ENCODE results near the gene ARMC2. TPM values are rescaled to one million over a fixed set of nuclear protein-coding genes. Genes with fewer than 3 reads are reported as not detected.

Gene ARMC2
- total RNA-seq, 1 donor from 2014 or later: 14.0 TPM

DNA sequence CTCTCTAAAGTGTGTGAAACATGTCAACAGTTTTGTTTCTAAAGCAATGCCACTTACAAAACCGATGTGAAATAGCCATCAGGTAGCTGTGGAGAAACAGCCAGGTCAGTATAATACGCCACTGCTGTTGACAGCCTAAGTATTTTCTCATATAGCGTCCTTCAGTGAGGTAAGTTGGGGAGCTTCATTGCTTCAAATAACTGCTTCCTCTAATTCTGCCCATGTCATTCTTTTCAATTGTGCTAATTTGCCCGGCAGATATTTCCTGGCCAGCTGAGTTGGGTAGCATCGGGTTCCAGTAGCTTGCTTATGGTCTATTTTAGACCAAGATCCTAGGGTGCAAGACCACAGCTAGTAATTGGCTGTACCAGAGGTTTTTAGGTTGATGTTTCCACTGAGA is 2.1 kb upstream of the ARMC2 start:
- no peak for DNase-seq
- Histone ChIP-seq H3K4me1 (peaks cover 35% of the 10 kb centered on the region), H3K9me3 (replicated peaks) (no peaks in the 10 kb centered on the region), H3K4me3 (no peak overlapping the region), H3K36me3 (no peaks in the 10 kb centered on the region), H3K27me3 (ENCODE audit: low read depth) (no peaks in the 10 kb centered on the region), H3K27ac (replicated peaks) (no peak overlapping the region)
- TF ChIP-seq, protein P1, sequence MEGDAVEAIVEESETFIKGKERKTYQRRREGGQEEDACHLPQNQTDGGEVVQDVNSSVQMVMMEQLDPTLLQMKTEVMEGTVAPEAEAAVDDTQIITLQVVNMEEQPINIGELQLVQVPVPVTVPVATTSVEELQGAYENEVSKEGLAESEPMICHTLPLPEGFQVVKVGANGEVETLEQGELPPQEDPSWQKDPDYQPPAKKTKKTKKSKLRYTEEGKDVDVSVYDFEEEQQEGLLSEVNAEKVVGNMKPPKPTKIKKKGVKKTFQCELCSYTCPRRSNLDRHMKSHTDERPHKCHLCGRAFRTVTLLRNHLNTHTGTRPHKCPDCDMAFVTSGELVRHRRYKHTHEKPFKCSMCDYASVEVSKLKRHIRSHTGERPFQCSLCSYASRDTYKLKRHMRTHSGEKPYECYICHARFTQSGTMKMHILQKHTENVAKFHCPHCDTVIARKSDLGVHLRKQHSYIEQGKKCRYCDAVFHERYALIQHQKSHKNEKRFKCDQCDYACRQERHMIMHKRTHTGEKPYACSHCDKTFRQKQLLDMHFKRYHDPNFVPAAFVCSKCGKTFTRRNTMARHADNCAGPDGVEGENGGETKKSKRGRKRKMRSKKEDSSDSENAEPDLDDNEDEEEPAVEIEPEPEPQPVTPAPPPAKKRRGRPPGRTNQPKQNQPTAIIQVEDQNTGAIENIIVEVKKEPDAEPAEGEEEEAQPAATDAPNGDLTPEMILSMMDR (IDR thresholded peaks at IDR 0.05; ENCODE audit: borderline replicate concordance): no peak
- intact Hi-C loops (cut with micrococcal nuclease): no loop called here

DNA sequence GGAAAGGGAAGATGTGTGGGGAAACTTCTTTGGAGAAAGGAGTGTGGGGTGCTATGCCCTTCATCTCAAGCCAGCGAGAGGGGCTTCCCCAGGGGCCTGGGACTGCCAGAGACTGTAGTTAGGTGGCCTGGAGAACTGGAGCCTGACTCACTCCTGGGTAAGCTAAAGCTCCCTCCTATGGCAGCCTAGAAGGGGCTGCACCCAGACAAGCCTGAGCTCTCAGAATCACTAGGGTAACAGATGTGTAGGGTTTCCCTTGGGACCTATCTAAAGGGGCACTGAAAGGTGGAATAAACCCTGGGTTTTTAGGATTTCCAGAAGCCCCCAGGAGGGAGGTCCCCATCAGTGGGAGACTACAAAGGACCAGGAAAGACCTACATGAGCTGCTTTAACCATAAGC is 1.6 kb upstream of the ARMC2 start:
- H3K36me3 ChIP-seq: no peaks in the 10 kb centered on the region
- DNase-seq: no peak
- H3K9me3 ChIP-seq (replicated peaks): no peaks in the 10 kb centered on the region
- no peak overlapping the region for H3K4me3 ChIP-seq
- no peak overlapping the region for H3K27ac ChIP-seq (replicated peaks)
- intact Hi-C loops (cut with micrococcal nuclease): no loop called here
- peaks cover 39% of the 10 kb centered on the region for H3K4me1 ChIP-seq
- TF ChIP-seq, protein P1 (IDR thresholded peaks at IDR 0.05; ENCODE audit: borderline replicate concordance): no peak
- H3K27me3 ChIP-seq (ENCODE audit: low read depth): no peaks in the 10 kb centered on the region

DNA sequence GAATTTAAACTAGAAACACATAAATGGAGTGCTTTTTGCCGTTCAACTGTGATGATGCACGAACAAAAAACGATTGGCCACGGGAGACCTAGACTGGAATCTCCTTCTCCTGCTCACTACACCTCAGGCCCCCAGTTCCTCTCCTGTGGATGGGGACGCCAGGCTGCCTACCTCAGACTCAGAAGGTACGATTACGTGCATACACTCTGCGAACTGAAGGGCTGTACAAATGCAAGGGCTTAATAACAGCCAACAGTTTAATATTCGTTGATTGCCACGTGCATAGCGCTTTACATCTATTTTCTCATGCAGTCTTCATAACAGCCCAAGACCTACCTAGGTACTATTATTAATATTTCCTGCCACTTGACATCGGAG is 495 bp upstream of the ARMC2 start:
- Histone ChIP-seq H3K27ac (replicated peaks) (peak overlapping the region; percentile 93), H3K9me3 (replicated peaks) (no peaks in the 10 kb centered on the region), H3K36me3 (no peaks in the 10 kb centered on the region), H3K27me3 (ENCODE audit: low read depth) (no peaks in the 10 kb centered on the region), H3K4me3 (peak overlapping the region; percentile 84), H3K4me1 (peaks cover 39% of the 10 kb centered on the region)
- intact Hi-C loops (cut with micrococcal nuclease): no loop called here
- TF ChIP-seq, protein P1 (IDR thresholded peaks at IDR 0.05; ENCODE audit: borderline replicate concordance): no peak
- DNase-seq: no peak

DNA sequence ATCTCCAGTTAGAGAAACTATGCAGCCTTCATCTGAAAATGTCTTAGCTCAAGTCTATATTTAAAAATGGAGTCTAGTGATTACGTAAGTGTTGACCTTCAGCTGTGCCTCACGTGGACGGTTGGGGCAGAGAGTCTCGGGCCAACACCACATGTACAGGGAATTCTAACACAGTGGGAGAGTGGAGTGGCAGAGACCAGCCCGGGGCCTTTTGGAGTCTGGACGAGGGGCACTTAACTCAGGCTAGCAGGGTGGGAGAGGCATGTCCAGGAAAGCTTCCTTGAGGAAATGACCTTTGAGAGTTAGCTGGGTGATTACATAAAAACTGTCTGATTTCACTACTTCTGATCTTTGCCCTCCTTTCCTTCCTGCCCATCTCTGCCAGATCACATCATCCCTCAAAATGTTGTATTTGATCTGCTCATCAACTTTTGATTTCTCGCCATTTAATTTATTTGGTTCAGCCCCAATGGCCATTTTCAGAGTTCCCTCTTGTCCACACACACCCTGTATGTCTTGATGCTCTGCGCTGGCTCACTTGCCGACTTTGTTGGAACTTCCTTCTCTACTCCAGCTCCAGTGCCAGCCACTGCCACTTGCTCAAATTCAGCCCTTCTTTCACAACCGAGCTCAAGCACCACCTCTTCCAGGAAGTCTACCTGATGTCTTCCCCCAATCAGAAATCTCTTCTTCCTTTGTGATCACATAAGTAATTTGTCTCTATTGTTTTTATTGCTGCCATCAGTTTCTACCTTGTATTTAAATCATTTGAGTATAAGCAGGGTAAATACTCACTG is 2.6 kb downstream of the ARMC2 start:
- H3K27me3 ChIP-seq (ENCODE audit: low read depth): no peaks in the 10 kb centered on the region
- H3K4me1 ChIP-seq: peaks cover 50% of the 10 kb centered on the region
- no peaks in the 10 kb centered on the region for H3K9me3 ChIP-seq (replicated peaks)
- intact Hi-C loops (cut with micrococcal nuclease): no loop called here
- H3K4me3 ChIP-seq: no peak overlapping the region
- peak overlapping the region; percentile 93 for H3K27ac ChIP-seq (replicated peaks)
- peak; percentile 49 for DNase-seq
- TF ChIP-seq, protein P1 (IDR thresholded peaks at IDR 0.05; ENCODE audit: borderline replicate concordance): no peak
- H3K36me3 ChIP-seq: peaks cover 17% of the 10 kb centered on the region

DNA sequence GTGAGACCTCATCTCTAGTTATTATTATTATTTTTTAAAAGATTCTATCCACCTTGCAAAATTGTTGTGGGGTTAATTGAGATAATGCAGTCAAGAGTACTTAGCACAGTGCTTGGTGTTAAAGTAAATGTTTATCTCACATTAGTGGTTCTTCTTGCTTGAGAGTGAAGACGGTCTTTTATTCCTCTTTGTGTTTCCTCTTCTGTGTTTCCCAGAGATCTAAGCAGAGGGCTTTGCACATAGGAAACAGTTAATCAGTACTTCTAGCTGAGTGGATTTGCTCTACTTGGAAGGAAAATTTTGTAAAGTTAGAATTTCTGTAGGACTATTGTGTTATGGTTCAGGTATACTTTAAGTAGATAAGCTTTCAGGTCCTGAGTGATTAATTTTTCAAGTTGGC is 3.5 kb downstream of the ARMC2 start:
- Histone ChIP-seq H3K4me3 (no peak overlapping the region), H3K27me3 (ENCODE audit: low read depth) (no peaks in the 10 kb centered on the region), H3K27ac (replicated peaks) (peak overlapping the region; percentile 93), H3K36me3 (peaks cover 26% of the 10 kb centered on the region), H3K9me3 (replicated peaks) (peaks cover 3% of the 10 kb centered on the region), H3K4me1 (peaks cover 50% of the 10 kb centered on the region)
- intact Hi-C loops (cut with micrococcal nuclease): no loop called here
- TF ChIP-seq, protein P1 (IDR thresholded peaks at IDR 0.05; ENCODE audit: borderline replicate concordance): no peak
- no peak for DNase-seq

All from left ventricle myocardium inferior (tissue), 1 donor.